GM12878 (cell line): ENCODE measurements around the gene UNC13A. TPM values are rescaled to one million over a fixed set of nuclear protein-coding genes. Genes with fewer than 3 reads are reported as not detected.

Experiments
- ATAC-seq: fragments of 200-7000 bp; cut with Tn5 transposase; 3 replicates; pipeline ENCODE4 v1.9.1; 2020; ENCODE audit warnings: mild to moderate bottlenecking, moderate library complexity
- BruUV-seq: library from RNA; stranded (reverse); fragments of 400-500 nt; replicated peaks from 2 replicates; lab custom pipeline; 2021; lab: Mats Ljungman, UMichigan
- CTCF ChIA-PET: fragments of 300-600 bp; sonication (Branson Sonifier 250); formaldehyde crosslinking; extraction: SDS; loops from one replicate; lab custom pipeline; 2021; ENCODE audit warnings: inconsistent platforms; lab: Yijun Ruan, JAX
- POLR2A ChIA-PET: fragments of 350-600 bp; formaldehyde crosslinking; extraction: SDS; loops from one replicate; lab custom pipeline; 2021; ENCODE audit warnings: inconsistent platforms; lab: Charles Lee
- RAD21 ChIA-PET: fragments of 300-600 bp; sonication (Branson Sonifier 250); formaldehyde crosslinking; loops from one replicate; lab custom pipeline; 2023; ENCODE audit warnings: antibody characterized with exemption; ENCODE audit not compliant: unreplicated experiment; lab: Charles Lee
- SMC1A ChIA-PET: fragments of 300-600 bp; sonication (Branson Sonifier 250); formaldehyde crosslinking; loops from one replicate; lab custom pipeline; 2023; ENCODE audit not compliant: unreplicated experiment, uncharacterized antibody; lab: Charles Lee
- DNase-seq: peaks from one replicate; pipeline ENCODE4 v3.0.0-alpha.2; 2011; ENCODE audit warnings: low read depth, low spot score
- FAIRE-seq: peaks from 3 replicates; lab custom pipeline; 2011; peaks lifted over from hg19 to GRCh38; lab: Jason Lieb, UNC
- H2AFZ ChIP-seq: 2 replicates; pipeline ENCODE4 v1.6.0; 2011; ENCODE audit warnings: low read depth, low read length, control low read depth; ENCODE audit not compliant: control insufficient read depth
- H3K27ac ChIP-seq: 2 replicates; pipeline ENCODE4 v1.5.1; 2011; ENCODE audit warnings: control low read depth; ENCODE audit not compliant: control insufficient read depth, insufficient read depth
- H3K27me3 ChIP-seq, 2 experiments: replicated peaks in 1 of 2; 2 replicates each; pipeline versions ENCODE4 v1.6.0 to v1.6.1; 2011; ENCODE audit warnings: low read length in 1 of 2; ENCODE audit not compliant: control insufficient read depth in 2 of 2, insufficient read depth in 2 of 2
- H3K36me3 ChIP-seq, 2 experiments: 2 replicates each; pipeline ENCODE4 v1.5.1; 2011; ENCODE audit warnings: low read length in 1 of 2; ENCODE audit not compliant: control insufficient read depth in 2 of 2, insufficient read depth in 2 of 2
- H3K4me1 ChIP-seq: 2 replicates; pipeline ENCODE4 v1.6.1; 2011; ENCODE audit warnings: mild to moderate bottlenecking, low read length, moderate library complexity, mixed read lengths; ENCODE audit not compliant: control insufficient read depth, insufficient read depth
- H3K4me2 ChIP-seq: 2 replicates; pipeline ENCODE4 v1.6.0; 2011; ENCODE audit warnings: control low read depth; ENCODE audit not compliant: control insufficient read depth, insufficient read depth
- H3K4me3 ChIP-seq: fragments of 200-600 bp; sonication (generic); 2 replicates; pipeline ENCODE4 v1.5.1; 2016
- H3K79me2 ChIP-seq: 2 replicates; pipeline ENCODE4 v1.6.0; 2011; ENCODE audit warnings: low read length; ENCODE audit not compliant: control insufficient read depth, insufficient read depth
- H3K9ac ChIP-seq: 2 replicates; pipeline ENCODE4 v1.8.0; 2011; ENCODE audit warnings: low read length, control low read depth, mixed read lengths; ENCODE audit not compliant: control insufficient read depth, insufficient read depth
- H3K9me3 ChIP-seq: replicated peaks from 3 replicates; pipeline ENCODE4 v1.5.1; 2011; ENCODE audit warnings: mild to moderate bottlenecking, low read length; ENCODE audit not compliant: control insufficient read depth, insufficient read depth
- H4K20me1 ChIP-seq: 2 replicates; pipeline ENCODE4 v1.6.0; 2011; ENCODE audit not compliant: control insufficient read depth, insufficient read depth
- CEBPB ChIP-seq, 2 experiments: fragments of 150-350 bp in 1 of 2; IDR thresholded peaks; 2 replicates each; pipeline ENCODE4 v1.6.1; 2012 to 2014; ENCODE audit warnings: low read depth in 2 of 2, low read length in 2 of 2, borderline replicate concordance in 1 of 2, inconsistent platforms in 1 of 2
- MEF2B ChIP-seq: fragments of 450-650 bp; IDR thresholded peaks from 2 replicates; pipeline ENCODE4 v1.6.1; 2018; ENCODE audit warnings: mild to moderate bottlenecking, moderate library complexity; ENCODE audit not compliant: partially characterized antibody, poor library complexity, severe bottlenecking
- NFYA ChIP-seq: IDR thresholded peaks from 2 replicates; pipeline ENCODE4 v1.6.1; 2011; ENCODE audit warnings: low read depth, mild to moderate bottlenecking, low read length, improper control_type of control experiment, borderline replicate concordance
- NR2C2 ChIP-seq: IDR thresholded peaks from 2 replicates; pipeline ENCODE4 v1.6.1; 2011; ENCODE audit warnings: borderline replicate concordance, low read depth; ENCODE audit not compliant: control insufficient read depth, insufficient read length
- RAD21 ChIP-seq: IDR thresholded peaks from 2 replicates; pipeline ENCODE4 v1.6.1; 2011; ENCODE audit warnings: mild to moderate bottlenecking, low read depth, low read length, moderate library complexity; ENCODE audit not compliant: insufficient read depth
- YBX1 ChIP-seq: fragments of 450-650 bp; IDR thresholded peaks from 2 replicates; pipeline ENCODE4 v1.6.1; 2016; ENCODE audit warnings: antibody characterized with exemption
- WGBS: methylation state at CpG from one replicate; pipeline ENCODE4 v1.1.6; 2016; ENCODE audit warnings: low lambda C conversion rate; ENCODE audit not compliant: insufficient replicate concordance, insufficient coverage; ENCODE audit errors: missing lambda C conversion rate; 5-methylcytosine and 5-hydroxymethylcytosine counted together
- in situ Hi-C: fragments of 300-500 bp; cut with MboI; formaldehyde crosslinking; loops from 9 replicates; pipeline ENCODE4 v1.14.3; 2018; ENCODE audit warnings: mixed read lengths
- intact Hi-C: fragments of 100-400 bp; cut with micrococcal nuclease; formaldehyde crosslinking; loops from one replicate; pipeline ENCODE4 v1.14.2; 2022; ENCODE audit not compliant: unreplicated experiment
- polyA plus RNA-seq, 11 experiments: library from polyadenylated mRNA; depleted of rRNA in 4 of 11; unstranded in 6 of 11; stranded (reverse) in 5 of 11; fragments of >200 nt; fragmentation: Nextera tagmentation in 4 of 11; fragmentation: Illumina TruSeq in 1 of 11; extraction: Ambion mirVana in 4 of 11; extraction: Trizol in 1 of 11; gene quantifications; 1 replicate in 1 of 11; 2 replicates in 10 of 11; pipeline versions ENCODE4 v1.2.1 to v1.2.3, GENCODE V29; 2011 to 2016; ENCODE audit warnings: inconsistent platforms in 2 of 11, missing spikeins in 2 of 11, low read depth in 1 of 11
- total RNA-seq, 4 experiments: library from RNA; depleted of rRNA in 3 of 4; stranded (reverse); fragments of >200 nt in 3 of 4; fragmentation: Illumina TruSeq in 1 of 4; extraction: Trizol in 1 of 4; gene quantifications; 2 replicates each; pipeline versions ENCODE4 v1.2.1 to v1.2.3, GENCODE V29; 2013 to 2021
- TF ChIP-seq, protein P1 (sequence below): fragments of 450-650 bp; formaldehyde crosslinking; IDR thresholded peaks from 2 replicates; pipeline ENCODE4 v1.4.0; 2022; ENCODE audit warnings: mild to moderate bottlenecking, moderate library complexity
- TF ChIP-seq, protein P2 (sequence below): IDR thresholded peaks from 2 replicates; pipeline ENCODE4 v1.6.1; 2011; ENCODE audit warnings: low read depth, mild to moderate bottlenecking, low read length, moderate library complexity, borderline replicate concordance; ENCODE audit errors: extremely low read depth
- TF ChIP-seq, protein P3 (sequence below): IDR thresholded peaks from 2 replicates; pipeline ENCODE4 v1.6.1; 2012; ENCODE audit warnings: improper control_type of control experiment, low read depth, low read length; ENCODE audit not compliant: insufficient replicate concordance
- TF ChIP-seq, protein P4 (sequence below): fragments of 450-650 bp; IDR thresholded peaks from 2 replicates; pipeline ENCODE4 v1.6.1; 2017; ENCODE audit warnings: low read depth, mild to moderate bottlenecking, moderate library complexity

Gene UNC13A
- total and polyA plus RNA-seq, 10 of the 15 experiments (the other 5 are each of a cell fraction or from before 2014, with no cell fraction given): under 0.01 to 0.23 (median 0.13) TPM; not detected in 1

DNA sequence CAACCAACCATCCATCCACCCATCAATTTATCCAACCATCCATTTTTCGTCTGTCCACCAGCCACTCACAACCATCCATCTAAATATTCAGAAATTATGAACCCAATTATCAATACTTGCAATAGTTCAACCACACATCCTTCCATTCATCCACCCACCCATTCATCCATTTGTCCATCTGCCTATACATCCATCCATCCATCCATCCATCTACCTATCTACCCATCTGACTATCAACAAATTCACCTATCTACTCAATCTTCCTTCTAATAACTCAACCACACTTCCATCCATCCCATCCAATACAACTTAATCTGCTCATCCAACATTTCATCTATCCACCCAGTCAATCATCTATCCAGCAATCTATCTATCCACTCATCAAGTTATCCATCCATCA lies 46.3 kb downstream of the UNC13A start:
- DNase-seq: no peak
- BruUV-seq: no TSS peak
- TF ChIP-seq MEF2B: no peak
- TF ChIP-seq, protein P1, sequence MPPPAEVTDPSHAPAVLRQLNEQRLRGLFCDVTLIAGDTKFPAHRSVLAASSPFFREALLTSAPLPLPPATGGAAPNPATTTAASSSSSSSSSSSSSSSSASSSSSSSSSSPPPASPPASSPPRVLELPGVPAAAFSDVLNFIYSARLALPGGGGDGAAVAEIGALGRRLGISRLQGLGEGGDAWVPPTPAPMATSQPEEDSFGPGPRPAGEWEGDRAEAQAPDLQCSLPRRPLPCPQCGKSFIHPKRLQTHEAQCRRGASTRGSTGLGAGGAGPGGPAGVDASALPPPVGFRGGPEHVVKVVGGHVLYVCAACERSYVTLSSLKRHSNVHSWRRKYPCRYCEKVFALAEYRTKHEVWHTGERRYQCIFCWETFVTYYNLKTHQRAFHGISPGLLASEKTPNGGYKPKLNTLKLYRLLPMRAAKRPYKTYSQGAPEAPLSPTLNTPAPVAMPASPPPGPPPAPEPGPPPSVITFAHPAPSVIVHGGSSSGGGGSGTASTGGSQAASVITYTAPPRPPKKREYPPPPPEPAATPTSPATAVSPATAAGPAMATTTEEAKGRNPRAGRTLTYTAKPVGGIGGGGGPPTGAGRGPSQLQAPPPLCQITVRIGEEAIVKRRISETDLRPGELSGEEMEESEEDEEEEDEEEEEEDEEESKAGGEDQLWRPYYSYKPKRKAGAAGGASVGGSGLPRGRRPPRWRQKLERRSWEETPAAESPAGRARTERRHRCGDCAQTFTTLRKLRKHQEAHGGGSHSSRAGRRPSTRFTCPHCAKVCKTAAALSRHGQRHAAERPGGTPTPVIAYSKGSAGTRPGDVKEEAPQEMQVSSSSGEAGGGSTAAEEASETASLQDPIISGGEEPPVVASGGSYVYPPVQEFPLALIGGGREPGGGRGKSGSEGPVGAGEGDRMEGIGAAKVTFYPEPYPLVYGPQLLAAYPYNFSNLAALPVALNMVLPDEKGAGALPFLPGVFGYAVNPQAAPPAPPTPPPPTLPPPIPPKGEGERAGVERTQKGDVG (CRISPR knock-in tag): no peak
- TF ChIP-seq NR2C2: no peak
- no peak for TF ChIP-seq CEBPB (IDR thresholded peaks at IDR 0.05; ENCODE audit: borderline replicate concordance in 1 of 2, low read depth in 2 of 2, low read length in 2 of 2)
- TF ChIP-seq NFYA: no peak
- TF ChIP-seq, protein P2, sequence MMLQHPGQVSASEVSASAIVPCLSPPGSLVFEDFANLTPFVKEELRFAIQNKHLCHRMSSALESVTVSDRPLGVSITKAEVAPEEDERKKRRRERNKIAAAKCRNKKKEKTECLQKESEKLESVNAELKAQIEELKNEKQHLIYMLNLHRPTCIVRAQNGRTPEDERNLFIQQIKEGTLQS: no peak
- TF ChIP-seq RAD21: no peak
- TF ChIP-seq YBX1: no peak
- TF ChIP-seq, protein P3, sequence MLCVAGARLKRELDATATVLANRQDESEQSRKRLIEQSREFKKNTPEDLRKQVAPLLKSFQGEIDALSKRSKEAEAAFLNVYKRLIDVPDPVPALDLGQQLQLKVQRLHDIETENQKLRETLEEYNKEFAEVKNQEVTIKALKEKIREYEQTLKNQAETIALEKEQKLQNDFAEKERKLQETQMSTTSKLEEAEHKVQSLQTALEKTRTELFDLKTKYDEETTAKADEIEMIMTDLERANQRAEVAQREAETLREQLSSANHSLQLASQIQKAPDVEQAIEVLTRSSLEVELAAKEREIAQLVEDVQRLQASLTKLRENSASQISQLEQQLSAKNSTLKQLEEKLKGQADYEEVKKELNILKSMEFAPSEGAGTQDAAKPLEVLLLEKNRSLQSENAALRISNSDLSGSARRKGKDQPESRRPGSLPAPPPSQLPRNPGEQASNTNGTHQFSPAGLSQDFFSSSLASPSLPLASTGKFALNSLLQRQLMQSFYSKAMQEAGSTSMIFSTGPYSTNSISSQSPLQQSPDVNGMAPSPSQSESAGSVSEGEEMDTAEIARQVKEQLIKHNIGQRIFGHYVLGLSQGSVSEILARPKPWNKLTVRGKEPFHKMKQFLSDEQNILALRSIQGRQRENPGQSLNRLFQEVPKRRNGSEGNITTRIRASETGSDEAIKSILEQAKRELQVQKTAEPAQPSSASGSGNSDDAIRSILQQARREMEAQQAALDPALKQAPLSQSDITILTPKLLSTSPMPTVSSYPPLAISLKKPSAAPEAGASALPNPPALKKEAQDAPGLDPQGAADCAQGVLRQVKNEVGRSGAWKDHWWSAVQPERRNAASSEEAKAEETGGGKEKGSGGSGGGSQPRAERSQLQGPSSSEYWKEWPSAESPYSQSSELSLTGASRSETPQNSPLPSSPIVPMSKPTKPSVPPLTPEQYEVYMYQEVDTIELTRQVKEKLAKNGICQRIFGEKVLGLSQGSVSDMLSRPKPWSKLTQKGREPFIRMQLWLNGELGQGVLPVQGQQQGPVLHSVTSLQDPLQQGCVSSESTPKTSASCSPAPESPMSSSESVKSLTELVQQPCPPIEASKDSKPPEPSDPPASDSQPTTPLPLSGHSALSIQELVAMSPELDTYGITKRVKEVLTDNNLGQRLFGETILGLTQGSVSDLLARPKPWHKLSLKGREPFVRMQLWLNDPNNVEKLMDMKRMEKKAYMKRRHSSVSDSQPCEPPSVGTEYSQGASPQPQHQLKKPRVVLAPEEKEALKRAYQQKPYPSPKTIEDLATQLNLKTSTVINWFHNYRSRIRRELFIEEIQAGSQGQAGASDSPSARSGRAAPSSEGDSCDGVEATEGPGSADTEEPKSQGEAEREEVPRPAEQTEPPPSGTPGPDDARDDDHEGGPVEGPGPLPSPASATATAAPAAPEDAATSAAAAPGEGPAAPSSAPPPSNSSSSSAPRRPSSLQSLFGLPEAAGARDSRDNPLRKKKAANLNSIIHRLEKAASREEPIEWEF: no peak
- TF ChIP-seq, protein P4, sequence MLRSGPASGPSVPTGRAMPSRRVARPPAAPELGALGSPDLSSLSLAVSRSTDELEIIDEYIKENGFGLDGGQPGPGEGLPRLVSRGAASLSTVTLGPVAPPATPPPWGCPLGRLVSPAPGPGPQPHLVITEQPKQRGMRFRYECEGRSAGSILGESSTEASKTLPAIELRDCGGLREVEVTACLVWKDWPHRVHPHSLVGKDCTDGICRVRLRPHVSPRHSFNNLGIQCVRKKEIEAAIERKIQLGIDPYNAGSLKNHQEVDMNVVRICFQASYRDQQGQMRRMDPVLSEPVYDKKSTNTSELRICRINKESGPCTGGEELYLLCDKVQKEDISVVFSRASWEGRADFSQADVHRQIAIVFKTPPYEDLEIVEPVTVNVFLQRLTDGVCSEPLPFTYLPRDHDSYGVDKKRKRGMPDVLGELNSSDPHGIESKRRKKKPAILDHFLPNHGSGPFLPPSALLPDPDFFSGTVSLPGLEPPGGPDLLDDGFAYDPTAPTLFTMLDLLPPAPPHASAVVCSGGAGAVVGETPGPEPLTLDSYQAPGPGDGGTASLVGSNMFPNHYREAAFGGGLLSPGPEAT: no peak

More for the DNA sequence above, 46.3 kb downstream of the UNC13A start:
- Histone ChIP-seq H3K27me3 (no peaks in the 10 kb centered on the region; a peak in 1 of 4 replicates), H3K4me2 (no peak overlapping the region), H3K4me3 (no peak overlapping the region), H3K9me3 (no peaks in the 10 kb centered on the region), H3K36me3 (no peaks in the 10 kb centered on the region), H3K79me2 (no peaks in the 10 kb centered on the region), H3K4me1 (no peaks in the 10 kb centered on the region), H3K9ac (no peak overlapping the region), H4K20me1 (no peaks in the 10 kb centered on the region), H2AFZ (no peak overlapping the region), H3K27ac (no peak overlapping the region)
- FAIRE-seq (no peak), ATAC-seq (no peak)
- WGBS: 0% methylated on average over 1 of the region's 1 CpG
- in situ Hi-C loops (no loop called here), intact Hi-C loops (no loop called here)
- ChIA-PET RAD21 (no interaction called here), POLR2A (no interaction called here), SMC1A (no interaction called here), CTCF (no interaction called here)
